Pancreas (tissue), 10 donors: ENCODE measurements around the gene INSYN2B. TPM values are rescaled to one million over a fixed set of nuclear protein-coding genes. Genes with fewer than 3 reads are reported as not detected.

Experiments used
- ATAC-seq, 4 donors: fragments of 200-7000 bp; cut with Tn5 transposase; one replicate each; pipeline versions ENCODE4 v1.8.0 to v1.9.1; 2020; ENCODE audit warnings: mild to moderate bottlenecking in 4 of 4, moderate library complexity in 4 of 4
- DNase-seq, 6 donors: peaks; one replicate each; pipeline ENCODE4 v3.0.0-alpha.2; 2020
- FAIRE-seq: peaks from 2 replicates; lab custom pipeline; 2012; peaks lifted over from hg19 to GRCh38; lab: Jason Lieb, UNC
- H3K27ac ChIP-seq, 4 donors: fragments of 200-600 bp; sonication (generic); 1 replicate in 3 of 4; 2 replicates in 1 of 4; pipeline versions ENCODE4 v1.5.0 to v1.8.0; 2020
- H3K27me3 ChIP-seq, 4 donors: fragments of 200-600 bp; one replicate each; pipeline ENCODE4 v1.8.0; 2021
- H3K36me3 ChIP-seq, 3 donors: fragments of 200-600 bp; sonication (generic) in 1 of 3; one replicate each; pipeline versions ENCODE4 v1.5.0 to v1.8.0; 2020 to 2021
- H3K4me1 ChIP-seq, 3 donors: fragments of 200-600 bp; one replicate each; pipeline ENCODE4 v1.8.0; 2021
- H3K4me3 ChIP-seq, 4 donors: fragments of 200-600 bp; sonication (generic) in 2 of 4; one replicate each; pipeline versions ENCODE4 v1.5.0 to v1.8.0; 2020 to 2021
- H3K9me3 ChIP-seq, 4 donors: fragments of 200-600 bp; one replicate each; pipeline ENCODE4 v1.8.0; 2021
- WGBS, 2 donors: extraction: QIAGEN DNeasy Blood & Tissue Kit; methylation state at CpG; one replicate each; pipeline ENCODE4 v1.1.7; 2013; 5-methylcytosine and 5-hydroxymethylcytosine counted together
- intact Hi-C, 3 donors: fragments of 100-400 bp; cut with DNase I; formaldehyde crosslinking; loops; one replicate each; pipeline versions ENCODE4 v1.11.1 to v1.14.2; 2022
- polyA plus RNA-seq, 2 donors: library from polyadenylated mRNA; stranded (reverse); fragments of 200-250 nt; gene quantifications; one replicate each; pipeline ENCODE4 v1.2.3, GENCODE V29; 2013
- total RNA-seq, 6 donors: library from RNA; stranded (reverse); fragmentation: NEBNext Ultra II Directional in 4 of 6; extraction: Animal tissue kit (Norgen Biotek cat#: 25700) in 4 of 6; gene quantifications; one replicate each; pipeline versions ENCODE4 v1.2.1 to v1.2.4, GENCODE V29; 2021 to 2023
- TF ChIP-seq, protein P1 (sequence below), 4 donors: fragments of 200-600 bp; sonication (generic) in 3 of 4; IDR thresholded peaks; one replicate each; pipeline versions ENCODE4 v1.5.0 to v1.8.0; 2021; ENCODE audit warnings: antibody characterized with exemption in 4 of 4
- donor health status: healthy with polysubstance abuse.
- donor health status: DM: no; HTN: no; CAD: no; lungs with moderate emphysema.
- donor health status: DM: no; HTN: no; CAD: no.
- donor health status: control.
- donor health status: control.
- donor health status: Bipolar disorder and iron deficiency.
- donor health status: DM: yes; HTN: yes; CAD: no.
- donor health status: DM: no; HTN: no; CAD: no.
- donor health status: DM: no; HTN: no; CAD: no.
- donor health status: DM: yes; HTN: yes; CAD: no.

The INSYN2B gene
- total and polyA plus RNA-seq, 8 donors = 0.02 TPM; not detected in 7

DNA sequence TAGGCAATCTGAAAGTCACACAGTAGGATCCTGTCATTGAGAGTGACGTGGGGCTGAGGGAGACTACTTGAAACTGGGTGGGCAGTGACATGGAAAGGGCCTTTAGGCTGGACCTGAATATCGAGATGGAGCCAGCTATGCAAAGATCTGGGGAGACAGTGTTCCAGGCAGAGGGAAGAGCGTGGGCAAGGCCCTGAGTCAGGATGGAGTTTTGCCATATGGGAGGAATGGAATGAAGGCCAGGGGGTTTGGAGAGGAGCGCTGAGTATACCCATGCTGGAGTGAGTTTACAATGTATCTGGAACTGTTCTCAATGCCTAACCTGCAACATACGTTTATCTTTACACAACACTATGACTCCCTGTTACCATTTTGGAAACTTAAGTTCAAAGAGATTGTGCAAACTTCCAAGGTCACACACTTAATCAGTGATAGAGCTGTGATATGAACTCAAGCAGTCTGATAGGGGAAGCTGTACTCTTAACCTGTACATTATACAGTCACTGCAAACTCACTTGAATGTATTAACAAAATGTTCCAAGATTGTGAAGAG, 33.5 kb downstream of the INSYN2B start:
- no peak for DNase-seq
- no peaks in the 10 kb centered on the region for H3K4me1 ChIP-seq
- TF ChIP-seq, protein P1, sequence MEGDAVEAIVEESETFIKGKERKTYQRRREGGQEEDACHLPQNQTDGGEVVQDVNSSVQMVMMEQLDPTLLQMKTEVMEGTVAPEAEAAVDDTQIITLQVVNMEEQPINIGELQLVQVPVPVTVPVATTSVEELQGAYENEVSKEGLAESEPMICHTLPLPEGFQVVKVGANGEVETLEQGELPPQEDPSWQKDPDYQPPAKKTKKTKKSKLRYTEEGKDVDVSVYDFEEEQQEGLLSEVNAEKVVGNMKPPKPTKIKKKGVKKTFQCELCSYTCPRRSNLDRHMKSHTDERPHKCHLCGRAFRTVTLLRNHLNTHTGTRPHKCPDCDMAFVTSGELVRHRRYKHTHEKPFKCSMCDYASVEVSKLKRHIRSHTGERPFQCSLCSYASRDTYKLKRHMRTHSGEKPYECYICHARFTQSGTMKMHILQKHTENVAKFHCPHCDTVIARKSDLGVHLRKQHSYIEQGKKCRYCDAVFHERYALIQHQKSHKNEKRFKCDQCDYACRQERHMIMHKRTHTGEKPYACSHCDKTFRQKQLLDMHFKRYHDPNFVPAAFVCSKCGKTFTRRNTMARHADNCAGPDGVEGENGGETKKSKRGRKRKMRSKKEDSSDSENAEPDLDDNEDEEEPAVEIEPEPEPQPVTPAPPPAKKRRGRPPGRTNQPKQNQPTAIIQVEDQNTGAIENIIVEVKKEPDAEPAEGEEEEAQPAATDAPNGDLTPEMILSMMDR (IDR thresholded peaks at IDR 0.05) = no peak
- ATAC-seq = no peak
- H3K27ac ChIP-seq = no peak overlapping the region
- no peaks in the 10 kb centered on the region for H3K36me3 ChIP-seq
- H3K9me3 ChIP-seq = no peaks in the 10 kb centered on the region
- H3K4me3 ChIP-seq = no peak overlapping the region
- H3K27me3 ChIP-seq = no peaks in the 10 kb centered on the region
- intact Hi-C loops = no loop called here
- WGBS, 2 donors = 73 to 76% methylated on average over 5 of the region's 5 CpGs
- no peak for FAIRE-seq

- Histone ChIP-seq H3K4me1 (no peaks in the 10 kb centered on the region), H3K4me3 (no peak overlapping the region), H3K27me3 (no peaks in the 10 kb centered on the region), H3K36me3 (no peaks in the 10 kb centered on the region), H3K9me3 (no peaks in the 10 kb centered on the region), H3K27ac (no peak overlapping the region)
- FAIRE-seq (no peak), DNase-seq (no peak), ATAC-seq (peak in 3 of 4 donors; percentile 26 to 77 (median 61))
- intact Hi-C loops = no loop called here
- TF ChIP-seq, protein P1 (IDR thresholded peaks at IDR 0.05) = no peak
- whole genome bisulfite sequencing, 2 donors = 14 to 30% methylated on average over 3 of the region's 3 CpGs
These were observed 34.4 kb downstream of the INSYN2B start for GRCh38 chr5:169945831-169946261.

- WGBS, 2 donors = 39 to 49% methylated on average over 8 of the region's 8 CpGs
- Histone ChIP-seq H3K27ac (no peak overlapping the region), H3K9me3 (no peaks in the 10 kb centered on the region), H3K4me1 (no peaks in the 10 kb centered on the region), H3K27me3 (no peaks in the 10 kb centered on the region), H3K4me3 (no peak overlapping the region), H3K36me3 (no peaks in the 10 kb centered on the region)
- FAIRE-seq (no peak), DNase-seq (no peak), ATAC-seq (no peak)
- intact Hi-C loops = no loop called here
- TF ChIP-seq, protein P1 (IDR thresholded peaks at IDR 0.05) = no peak
These were observed 35.2 kb downstream of the INSYN2B start for GRCh38 chr5:169944922-169945680.

- ATAC-seq (no peak), DNase-seq (no peak), FAIRE-seq (no peak)
- H3K4me1 ChIP-seq = no peaks in the 10 kb centered on the region
- H3K27me3 ChIP-seq = peaks cover 0 to 7% (median 0%) of the 10 kb centered on the region in 4 donors
- no peaks in the 10 kb centered on the region for H3K9me3 ChIP-seq
- WGBS, 2 donors = 66 to 76% methylated on average over 6 of the region's 6 CpGs
- intact Hi-C loops = no loop called here
- no peak overlapping the region for H3K27ac ChIP-seq
- no peak overlapping the region for H3K4me3 ChIP-seq
- TF ChIP-seq, protein P1 (IDR thresholded peaks at IDR 0.05) = no peak
- H3K36me3 ChIP-seq = no peaks in the 10 kb centered on the region
These were observed 36.2 kb downstream of the INSYN2B start for GRCh38 chr5:169944115-169944514.

- FAIRE-seq (no peak), ATAC-seq (no peak), DNase-seq (no peak)
- no peak overlapping the region for H3K4me3 ChIP-seq
- H3K4me1 ChIP-seq = no peaks in the 10 kb centered on the region
- H3K27me3 ChIP-seq = peaks cover 0 to 7% (median 0%) of the 10 kb centered on the region in 4 donors
- no peak overlapping the region for H3K27ac ChIP-seq
- intact Hi-C loops = no loop called here
- no peaks in the 10 kb centered on the region for H3K9me3 ChIP-seq
- WGBS, 2 donors = 84 to 86% methylated on average over 4 of the region's 4 CpGs
- H3K36me3 ChIP-seq = no peaks in the 10 kb centered on the region
- TF ChIP-seq, protein P1 (IDR thresholded peaks at IDR 0.05) = no peak
These were observed 37.3 kb downstream of the INSYN2B start for GRCh38 chr5:169943026-169943425.
